Hematopoietic multipotent progenitor cell treated with erythropoietin and hydrocortisone succinate and interleukin-3 and kit ligand, for 15 days (in vitro differentiated cells): ENCODE data around the gene CCDC152.

ENCODE experiments used
- DNase-seq: peaks from one replicate; pipeline ENCODE4 v3.0.0-alpha.2; 2015; ENCODE audit warnings: low spot score

The CCDC152 gene

DNA sequence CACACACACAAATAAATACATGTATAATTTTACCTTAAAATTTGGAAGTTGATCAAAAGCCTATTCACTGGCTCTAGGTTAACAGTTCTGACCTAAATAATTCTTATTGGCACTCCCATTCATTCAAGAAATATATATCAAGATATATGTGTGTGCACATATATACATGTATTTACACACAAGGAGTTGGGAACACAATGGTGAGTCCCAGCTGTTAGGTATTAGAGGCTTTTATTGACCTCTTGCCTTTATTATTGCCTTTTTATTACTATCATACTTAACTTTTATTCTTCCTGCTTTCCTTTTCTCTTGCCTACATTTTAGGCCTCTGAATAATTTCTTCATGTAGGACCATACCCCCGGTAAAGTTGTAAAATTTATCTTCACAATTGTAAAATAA is 25.0 kb downstream of the CCDC152 start:
- DNase-seq = no peak

DNA sequence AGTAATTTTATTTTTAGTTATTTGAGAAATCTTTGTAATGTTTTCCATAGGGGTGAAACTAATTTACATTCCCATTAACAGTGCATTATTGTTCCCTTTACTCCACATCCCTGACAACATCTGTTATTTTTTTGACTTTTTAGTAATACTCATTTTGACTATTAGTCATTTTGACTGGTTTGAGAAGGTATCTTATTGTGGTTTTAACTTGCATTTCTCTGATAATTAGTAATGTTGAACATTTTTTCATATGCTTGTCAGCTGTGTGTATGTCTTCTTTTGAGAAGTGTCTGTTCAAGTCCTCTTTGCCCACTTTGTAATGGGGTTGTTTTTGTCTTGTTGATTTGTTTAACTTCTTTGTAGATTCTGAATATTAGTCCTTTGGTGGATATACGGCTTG is 27.5 kb downstream of the CCDC152 start:
- no peak for DNase-seq

DNA sequence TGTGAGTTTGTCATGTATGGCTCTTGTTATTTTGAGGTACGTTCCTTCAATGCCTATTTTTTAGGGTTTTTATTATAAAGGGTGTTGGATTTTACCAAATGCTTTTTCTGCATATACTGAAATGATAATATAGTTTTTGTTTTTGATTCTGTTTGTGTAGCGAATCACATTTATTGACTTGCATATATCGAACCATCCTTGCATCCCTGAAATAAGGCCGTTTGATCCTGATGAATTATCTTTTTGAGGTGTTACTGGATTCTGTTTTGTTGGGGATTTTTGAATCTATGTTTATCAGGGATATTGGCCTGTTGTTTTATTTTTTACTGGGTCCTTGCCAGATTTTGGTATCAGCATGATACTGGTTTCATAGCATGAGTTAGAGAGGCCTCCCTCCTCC is 29.1 kb downstream of the CCDC152 start:
- DNase-seq = no peak

DNA sequence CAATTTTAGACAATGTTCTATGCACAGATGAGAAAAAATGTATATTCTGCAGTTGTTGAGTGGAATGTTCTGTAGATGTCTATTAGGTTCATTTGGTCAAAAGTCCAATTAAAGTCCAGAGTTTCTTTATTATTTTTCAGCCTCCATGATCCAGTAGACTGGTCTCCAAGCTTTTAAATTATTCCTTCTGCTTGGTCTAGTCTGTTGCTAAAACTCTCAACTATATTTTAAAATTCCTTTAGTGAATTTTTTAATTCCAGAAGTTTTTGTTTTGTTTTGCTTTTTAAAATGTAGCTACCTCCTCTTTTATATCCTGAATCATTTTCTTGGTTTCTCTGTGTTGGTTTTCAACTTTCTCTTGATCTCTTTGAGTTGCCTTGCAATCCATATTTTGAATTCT is 30.5 kb downstream of the CCDC152 start:
- DNase-seq = no peak

DNA sequence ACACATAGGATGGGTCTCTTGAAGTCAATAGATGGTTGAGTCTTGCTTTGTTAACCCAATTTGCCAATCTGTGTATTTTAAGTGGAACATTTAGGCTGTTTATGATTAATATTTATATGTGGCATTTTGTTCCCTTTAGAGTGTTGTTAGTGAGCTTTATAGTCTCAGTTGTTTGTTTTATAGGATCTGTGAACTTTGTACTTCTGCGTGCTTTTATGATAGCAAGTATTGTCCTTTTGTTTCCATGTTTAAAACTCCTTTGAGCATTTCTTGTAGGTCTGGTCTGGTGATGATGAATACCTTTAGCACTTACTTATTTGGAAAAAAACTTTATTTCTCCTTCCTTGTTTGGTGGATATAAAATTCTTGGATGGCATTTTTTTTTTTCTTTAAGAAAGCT is 31.2 kb downstream of the CCDC152 start:
- DNase-seq = no peak

DNA sequence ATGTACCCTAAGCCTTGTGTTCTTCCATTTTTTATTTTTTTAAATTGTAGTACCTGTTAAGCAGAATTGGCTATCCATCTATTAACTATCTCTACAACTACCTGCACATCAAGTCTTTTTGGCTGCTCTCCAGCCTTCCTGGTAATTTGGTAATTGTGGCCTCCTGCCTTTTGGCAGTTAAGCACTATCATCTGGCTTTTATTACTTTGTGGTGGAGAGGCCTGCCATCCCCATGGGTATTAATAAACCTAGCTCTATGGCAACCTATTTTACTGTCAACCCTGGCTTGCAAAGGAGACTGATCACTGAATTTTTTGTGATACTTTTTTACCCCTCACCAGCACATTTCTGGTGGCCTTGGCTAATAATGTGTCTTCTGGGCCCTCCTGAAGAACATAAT is 34.5 kb downstream of the CCDC152 start:
- no peak for DNase-seq

DNA sequence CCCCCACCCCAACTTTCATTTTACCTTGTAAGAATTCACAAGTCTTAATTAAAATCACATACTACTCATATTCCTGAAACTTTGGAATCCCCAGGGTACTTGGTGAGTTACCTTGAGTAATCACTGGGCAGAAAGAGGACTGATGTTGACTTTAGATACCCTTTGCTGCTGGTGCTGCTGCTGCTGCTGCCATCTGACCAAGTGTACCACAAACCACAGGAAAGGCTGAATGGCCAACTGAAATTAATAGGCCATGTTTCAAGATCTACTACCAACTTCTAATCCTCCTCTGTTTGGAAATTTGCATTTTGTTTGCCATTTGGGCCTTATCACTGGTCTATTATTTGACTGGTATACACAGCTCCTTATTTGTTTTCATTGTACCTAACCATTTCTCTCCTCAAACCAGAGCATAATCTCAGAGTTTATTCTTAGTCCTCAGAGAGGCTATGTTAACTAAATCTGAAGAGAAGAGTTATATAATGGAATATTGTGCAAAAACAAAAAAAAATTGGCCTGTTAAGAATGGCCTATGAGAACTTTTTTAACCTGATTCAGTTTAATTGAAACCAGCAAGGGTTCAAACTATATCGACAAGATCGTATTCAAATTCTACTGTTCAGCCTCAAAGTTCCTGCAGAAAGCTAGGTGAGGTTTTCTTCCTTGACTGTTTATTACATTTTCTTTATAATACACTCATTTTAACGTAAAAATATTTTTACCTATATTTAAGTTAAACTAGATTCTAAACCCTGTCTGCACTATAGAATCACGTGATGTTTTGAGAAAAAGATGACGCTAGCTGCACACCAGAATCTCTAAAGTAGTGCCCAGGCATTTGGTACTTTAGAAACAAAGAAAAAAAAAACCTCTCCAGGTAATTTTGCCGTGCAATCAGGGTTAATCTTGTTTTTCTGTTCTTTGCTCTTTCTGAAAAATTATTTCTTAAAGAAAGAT is 41.9 kb downstream of the CCDC152 start:
- no peak for DNase-seq

DNA sequence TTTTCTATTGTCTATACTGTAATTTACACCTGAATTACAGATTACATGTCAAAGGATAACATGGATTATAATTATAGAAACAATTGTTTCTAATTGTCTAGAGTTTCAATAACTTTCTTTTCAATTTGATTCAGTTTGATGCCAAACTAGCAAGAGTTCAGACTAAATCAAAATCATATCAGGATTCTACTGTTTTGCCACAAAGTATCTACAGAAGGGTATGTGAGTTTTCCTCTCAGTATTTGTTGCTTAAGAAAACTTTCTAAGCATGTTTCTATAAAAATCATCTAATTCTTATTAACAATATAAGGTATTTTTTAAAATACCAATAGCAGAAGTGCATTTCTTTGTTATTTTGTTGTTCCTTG is 42.6 kb downstream of the CCDC152 start:
- no peak for DNase-seq

DNA sequence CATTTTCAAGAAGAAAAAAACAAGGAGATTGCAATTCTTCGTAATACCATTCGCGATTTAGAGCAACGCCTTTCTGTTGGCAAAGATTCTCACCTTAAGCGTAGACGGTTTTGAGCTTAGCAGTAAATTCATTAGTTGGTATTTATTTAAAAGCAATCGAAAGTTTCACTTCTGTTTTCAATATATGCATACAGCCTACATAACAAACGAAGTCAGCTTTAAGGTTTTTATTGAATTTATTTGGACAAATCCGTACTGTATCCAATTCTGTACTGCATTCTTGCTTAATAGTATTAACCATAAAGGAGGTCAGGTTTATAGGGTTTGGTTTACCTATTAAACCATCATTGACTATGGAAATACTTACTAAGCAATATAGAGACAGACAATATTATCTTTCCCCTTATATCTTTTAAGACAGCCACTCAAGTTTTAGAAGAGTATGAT is 43.1 kb downstream of the CCDC152 start:
- DNase-seq = no peak

DNA sequence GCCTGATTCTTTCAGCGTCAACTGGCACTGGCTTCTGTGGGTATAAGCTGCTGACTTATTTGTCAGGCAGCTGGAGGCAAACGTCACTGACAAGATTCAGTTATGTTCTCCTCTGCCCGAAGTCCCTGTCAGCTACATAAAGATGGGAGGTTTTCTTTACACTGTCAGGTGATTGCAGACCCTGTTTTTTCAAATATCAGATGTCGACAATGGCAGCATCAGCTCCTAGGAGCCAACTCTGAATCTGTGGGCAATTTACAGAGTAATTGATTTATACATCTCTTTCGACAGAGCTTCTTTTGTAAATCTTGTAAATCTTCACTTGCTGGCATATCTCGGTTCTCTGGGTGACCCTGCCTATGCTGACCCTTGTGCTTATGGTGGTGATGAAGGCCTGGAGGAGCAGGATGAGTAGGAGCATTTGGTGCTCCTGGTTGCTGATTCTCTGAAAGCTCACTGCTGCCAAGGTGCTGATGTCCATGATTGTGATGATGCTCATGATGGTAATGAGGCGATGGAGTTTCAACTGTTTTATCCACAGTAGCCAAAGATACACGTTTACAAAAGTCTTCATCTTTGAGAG is 44.2 kb downstream of the CCDC152 start:
- no peak for DNase-seq

DNA sequence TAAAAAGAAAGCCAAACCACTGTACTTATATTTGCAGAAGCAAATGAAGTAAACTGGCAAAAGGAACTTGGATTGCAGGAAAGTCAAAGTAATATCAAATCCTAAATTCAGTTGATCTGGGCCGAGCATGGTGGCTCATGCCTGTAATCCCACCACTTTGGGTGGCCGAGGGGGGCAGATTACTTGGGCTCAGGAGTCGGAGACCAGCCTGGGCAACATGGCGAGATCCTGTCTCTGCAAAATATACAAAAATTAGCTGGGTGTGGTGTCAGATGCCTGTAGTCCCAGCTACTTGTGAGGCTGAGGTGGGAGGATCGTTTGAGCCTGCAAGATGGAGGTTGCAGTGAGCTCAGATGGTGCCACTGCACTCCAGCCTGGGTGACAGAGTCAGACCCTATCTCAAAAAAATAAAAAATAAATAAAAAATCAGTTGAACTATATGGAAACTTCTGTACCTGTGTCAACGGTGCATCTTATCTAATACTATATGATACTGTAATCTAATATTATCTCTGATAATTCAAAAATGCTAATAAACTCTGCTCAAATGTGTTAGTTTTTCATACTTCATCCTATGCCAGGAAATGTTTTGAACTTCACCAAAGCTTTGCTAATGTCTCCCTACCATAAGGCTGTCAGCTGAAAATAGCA is 45.0 kb downstream of the CCDC152 start:
- DNase-seq = no peak

DNA sequence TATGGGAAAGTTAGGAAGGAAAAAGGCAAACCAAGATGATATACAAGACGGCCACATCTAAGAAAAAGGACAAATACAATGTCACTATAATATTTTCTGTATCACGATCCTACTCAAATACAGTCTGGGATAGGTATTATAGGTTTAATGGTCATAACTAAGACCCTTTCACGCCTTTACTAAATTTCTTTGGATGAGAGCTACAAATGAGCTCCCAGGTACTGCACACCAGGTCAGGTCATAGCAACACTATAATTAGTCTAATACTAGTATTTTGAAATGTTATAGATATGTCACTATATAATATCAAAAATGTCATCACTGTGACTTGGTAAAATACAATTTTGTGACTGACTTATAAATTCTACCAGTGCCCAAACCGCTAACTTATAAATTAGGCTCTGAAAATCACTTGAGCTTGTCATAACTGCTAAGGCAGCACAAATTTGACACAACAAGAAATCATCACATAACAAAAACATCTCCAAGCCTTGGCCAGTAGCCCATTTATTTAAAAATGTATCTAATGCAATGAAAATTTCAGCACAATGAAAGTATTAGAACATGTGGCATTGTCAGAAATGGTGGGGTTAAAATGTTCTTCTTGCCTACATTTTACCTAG is 48.2 kb downstream of the CCDC152 start:
- DNase-seq = no peak

DNA sequence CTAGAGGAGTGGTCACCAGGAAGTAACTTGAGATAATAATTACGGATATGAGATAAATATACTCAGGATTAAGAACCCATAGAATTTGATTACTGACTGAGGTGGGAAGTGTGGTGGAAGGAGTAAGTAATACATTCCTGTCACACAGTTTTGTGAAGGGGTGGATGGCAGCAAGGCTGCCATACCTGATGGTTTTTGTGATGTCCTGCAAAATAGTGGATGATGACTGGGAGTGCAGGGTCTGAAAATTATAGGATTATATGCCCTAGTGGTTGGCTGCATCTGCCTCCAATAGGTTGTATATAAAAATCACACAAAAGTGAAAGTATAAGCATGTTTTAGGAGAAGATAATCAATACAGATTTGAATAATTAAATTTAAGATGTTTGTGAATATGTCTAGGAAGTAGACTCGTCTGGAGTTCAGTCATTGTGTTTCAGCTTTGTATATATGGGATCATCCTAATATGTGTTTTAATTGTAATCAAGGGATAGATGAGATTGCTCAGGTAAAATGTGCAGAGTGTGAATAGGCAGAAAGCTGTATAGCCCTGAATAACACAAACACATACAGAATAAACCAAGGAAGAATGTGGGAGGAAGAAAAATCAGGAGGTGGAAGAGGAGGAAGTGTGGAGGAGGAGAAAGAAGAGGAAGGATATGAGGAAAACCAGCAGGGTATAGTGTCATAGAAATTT is 49.5 kb downstream of the CCDC152 start:
- DNase-seq = no peak

DNA sequence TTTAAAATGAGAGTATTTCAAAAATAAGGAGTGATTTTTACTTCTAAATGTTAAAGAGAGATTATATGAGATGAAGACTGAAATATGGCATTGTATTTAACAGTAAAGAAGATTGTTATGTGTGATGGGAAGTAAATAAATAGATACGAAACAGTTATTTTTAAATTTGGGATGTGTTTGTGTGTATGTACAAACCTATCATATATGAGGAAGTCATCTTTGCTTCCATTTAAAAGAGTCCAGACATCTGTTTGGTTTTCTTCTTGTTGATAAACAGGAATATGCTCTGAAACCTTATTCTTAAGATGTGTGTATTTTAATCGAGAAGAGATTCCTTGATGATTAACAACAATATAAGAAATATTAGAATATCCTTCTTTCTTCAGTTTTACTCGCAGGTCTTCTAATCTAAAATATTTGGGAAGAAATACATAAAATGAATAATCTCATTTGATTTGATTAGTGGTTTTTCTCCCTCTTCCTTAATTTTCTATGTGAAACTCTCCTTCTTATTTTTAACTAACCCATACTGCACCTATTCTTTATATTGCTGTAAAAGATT is 50.2 kb downstream of the CCDC152 start:
- no peak for DNase-seq

DNA sequence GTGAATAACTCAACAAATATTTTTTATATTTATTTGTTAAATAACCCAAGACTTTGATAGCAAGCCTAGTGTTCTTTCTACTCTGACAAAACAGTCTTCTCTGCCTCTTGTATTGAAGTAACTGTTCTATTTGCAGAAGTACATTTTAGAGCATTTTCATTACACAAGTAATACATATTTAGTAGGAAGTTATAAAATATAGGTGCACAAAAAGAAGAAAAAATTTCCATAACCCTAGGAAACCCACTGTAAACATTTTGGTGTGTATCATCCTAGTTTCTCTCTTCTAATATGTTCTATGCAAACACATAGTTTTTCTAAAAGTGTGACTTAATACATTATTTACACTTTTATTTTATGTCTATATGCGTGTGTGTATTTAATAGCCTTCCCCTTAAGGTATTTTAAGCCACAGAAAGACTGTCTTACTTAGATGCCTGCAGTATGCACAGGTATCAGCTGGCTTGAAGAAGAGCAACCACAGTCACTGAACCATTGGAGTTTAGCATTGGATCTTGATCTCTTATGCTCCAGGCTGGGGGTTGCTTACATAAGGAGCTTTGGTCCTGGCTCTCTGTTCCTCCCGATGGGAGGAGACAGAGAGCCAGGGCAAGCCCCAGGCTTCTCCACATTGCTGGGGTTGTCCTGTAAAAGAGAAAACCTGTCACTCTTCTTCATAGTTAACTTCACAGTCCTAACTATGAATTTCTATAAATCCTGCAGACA is 51.3 kb downstream of the CCDC152 start:
- no peak for DNase-seq

DNA sequence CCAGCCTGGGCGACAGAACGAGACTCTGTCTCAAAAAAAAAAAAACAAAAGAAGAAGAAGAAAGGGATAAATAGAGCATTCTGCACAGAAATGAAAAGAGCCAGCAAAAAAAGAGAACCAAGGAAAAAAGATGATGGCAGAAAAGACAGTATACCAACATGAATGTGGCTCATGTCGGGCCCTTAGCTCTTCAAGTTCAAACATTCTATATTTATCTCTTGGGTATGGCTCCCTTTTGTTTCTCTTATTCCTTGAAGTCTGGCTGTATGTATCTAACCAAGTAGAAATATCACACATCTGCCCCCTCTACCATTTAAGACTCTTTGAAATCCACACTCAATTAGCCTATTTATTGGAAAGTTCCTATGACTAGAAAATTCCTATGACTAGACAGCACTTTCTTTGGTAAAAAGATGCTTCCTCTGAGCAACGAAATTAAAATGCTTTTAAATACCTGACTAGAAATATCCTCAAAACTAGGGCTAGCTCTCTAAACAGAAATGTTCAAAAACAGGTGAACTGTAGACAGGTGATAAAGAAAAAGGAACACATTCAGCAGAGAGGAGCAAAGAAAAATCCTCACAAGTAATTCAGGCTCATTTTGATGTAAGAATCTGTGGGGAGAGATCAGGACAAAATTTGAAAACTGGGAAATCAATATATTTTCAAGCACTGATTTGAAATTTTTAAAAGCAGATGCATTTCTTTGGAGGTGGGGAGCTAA is 52.4 kb downstream of the CCDC152 start:
- DNase-seq = no peak

DNA sequence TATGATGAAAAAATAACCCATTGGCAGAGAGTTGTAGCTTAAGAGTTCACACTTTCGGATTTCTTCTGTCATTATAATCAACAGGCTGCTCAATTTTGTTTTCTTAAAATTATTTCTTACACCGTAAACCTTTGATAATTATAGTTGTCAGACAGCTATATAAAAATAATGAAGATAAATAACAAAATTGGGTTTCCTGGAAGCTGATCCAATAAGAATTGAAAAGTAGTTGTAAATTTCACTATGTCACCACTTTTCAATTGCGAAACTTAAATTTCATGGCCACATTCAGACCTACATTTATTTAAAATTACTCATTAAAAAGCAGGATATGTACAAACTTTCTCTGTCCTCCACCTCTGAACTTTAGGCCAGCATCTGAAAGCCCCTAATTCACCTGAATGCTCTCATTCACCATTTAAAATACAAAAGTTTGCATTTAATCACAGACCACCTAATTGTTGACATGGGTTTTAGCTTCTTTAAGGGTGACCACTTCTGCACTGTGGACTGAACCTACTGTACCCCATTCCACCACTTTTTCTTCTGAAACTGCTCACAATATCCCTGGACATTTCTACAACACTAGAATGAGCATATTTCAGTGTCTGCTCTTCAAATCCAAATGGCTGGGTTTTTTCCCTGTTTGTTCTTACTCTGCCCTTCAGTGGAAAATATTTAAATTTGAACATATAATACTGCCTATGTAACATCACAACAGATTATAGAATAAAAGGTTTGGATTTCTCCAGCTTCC is 54.4 kb downstream of the CCDC152 start:
- DNase-seq = no peak

DNA sequence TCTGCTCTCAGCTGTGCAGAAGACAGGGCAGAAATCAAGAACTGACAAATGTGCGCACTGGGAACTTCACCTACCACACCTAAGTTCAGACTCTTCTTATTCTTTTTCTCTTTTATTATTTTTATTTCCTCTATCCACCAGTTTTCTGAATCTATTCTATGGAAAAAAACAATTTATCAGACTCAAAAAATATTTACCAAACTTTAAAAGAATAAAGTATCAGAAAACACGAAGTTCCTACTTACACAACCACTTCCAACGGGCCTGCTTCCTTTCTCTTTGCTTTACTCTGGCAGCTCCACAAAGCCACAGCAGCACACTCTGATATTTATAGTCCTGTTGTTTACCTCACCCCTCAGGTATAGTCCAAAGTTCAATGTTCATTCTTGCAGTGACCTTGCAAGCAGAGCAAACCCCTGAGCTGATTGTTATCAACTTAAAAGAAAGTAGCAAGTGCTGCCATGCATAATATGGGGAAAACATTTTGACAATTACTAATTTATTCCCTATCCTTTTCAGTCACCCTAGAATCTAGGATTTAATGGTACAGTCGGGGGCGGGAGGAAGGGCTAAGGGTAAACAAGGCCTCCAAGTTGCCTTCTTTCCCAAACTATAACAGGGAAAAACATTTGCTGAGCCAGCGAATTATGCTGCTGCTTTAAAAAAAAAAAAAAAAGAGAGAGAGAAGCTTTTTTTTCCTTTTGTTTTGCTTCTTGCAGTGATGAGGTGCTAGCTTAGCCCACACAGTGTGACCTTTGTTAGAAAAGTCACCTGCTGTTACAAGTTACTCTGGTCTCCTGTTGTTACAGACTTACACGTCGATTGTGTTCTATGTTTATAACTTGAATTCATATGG is 55.2 kb downstream of the CCDC152 start, which contains the start of gene SELENOP:
SELENOP (minus strand) TSS at position 302 of the 856 bp plus-strand sequence. CDS start 3,539 bp downstream, outside the sequence.
- no peak for DNase-seq
